TTC549 (cell line): ENCODE measurements around the gene CLK3.

Source experiments
- FAIRE-seq: peaks from 2 replicates; lab custom pipeline; 2012; peaks lifted over from hg19 to GRCh38; lab: Jason Lieb, UNC

The CLK3 gene

GRCh38 chr15:74603789-74604705, 11.6 kb upstream of the CLK3 start:
- FAIRE-seq = no peak

DNA sequence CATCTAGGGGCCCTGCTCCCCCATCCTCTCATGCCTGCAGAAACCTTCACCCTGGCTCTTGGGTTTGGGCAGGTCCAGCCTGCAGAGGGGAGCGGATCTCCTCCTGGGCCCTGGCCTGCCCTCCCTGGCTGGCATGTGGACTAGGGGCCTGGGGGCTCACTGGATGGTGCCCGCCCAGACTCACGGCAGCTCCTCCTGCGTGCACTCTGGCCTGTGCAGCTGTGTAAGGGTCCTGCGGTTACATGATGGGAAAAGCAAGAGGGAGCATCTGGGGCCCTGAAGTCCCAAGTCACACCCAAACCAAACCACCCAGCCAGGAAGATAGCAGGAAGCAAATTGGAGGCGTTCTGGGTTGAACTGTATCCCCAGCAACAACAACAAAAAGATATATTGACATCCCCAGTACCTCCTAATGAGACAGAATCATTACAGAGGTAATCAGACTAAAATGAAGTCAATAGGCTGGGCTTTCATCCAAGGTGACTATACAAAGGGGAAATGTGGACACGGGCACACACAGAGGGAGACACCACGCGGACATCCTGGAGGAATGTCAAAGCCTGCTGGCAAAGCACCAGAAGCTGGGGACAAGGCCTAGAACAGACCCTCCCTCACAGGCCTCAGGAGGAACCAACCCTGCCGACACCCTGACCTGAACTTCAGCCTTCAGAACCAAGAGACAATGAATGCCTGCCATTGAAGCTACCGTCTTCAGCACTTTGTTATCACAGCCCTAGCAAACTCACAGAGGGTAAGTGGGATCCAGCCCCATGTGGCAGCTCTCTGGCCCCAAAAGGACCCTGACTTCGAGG, 10.4 kb upstream of the CLK3 start:
- no peak for FAIRE-seq

GRCh38 chr15:74605795-74606150, 9.9 kb upstream of the CLK3 start:
- FAIRE-seq = no peak

GRCh38 chr15:74608786-74609185, 6.8 kb upstream of the CLK3 start:
- no peak for FAIRE-seq

DNA sequence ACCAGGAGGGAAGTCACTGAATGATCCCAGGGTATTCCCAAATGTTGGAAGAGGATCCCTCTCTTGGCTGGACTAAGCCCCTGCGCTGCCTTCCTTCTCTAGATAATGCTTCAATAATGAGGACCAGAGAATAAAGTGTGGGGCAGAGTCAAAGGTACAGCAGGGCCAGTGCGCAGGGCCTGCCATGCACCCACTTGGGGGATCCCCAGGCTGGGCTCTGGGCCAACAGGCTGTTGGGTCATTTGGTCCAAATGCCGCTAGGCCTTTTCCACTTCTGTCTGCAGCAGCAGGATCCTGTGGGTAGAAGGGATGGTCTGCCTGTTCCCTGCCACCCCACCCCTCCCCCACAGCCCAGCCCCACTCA, 5.7 kb upstream of the CLK3 start:
- no peak for FAIRE-seq

DNA sequence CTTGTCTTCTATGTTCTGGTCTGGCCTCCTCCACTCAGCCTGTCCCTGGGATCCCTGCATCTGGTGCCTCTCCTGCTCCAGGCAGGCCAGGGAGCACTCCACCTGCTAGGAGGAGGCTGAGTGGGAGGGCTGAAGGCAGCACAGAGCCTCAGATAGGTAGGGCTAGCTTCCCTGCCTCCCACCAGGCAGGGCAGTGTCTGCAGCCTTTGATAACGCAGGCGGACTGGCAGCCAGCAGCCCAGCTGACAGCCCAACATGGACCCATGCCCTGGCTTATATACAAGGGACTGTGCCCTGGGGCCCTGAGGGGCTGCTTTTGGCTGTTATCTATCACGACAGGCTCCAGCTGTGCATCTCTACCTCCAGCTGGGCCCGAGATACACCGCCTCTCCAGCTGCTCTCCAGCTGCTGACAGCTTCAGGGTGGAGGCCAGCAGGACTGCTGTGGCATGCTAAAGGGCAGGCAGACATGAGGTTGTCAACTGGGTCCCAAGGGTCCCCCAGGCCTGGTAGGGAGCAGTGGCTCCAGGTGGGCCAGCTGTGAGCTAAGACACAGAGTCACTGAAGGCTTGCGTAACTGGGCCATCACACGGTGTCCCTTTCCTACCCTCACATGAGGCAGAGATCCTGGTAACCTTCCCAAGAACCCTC, 5.2 kb upstream of the CLK3 start:
- no peak for FAIRE-seq

DNA sequence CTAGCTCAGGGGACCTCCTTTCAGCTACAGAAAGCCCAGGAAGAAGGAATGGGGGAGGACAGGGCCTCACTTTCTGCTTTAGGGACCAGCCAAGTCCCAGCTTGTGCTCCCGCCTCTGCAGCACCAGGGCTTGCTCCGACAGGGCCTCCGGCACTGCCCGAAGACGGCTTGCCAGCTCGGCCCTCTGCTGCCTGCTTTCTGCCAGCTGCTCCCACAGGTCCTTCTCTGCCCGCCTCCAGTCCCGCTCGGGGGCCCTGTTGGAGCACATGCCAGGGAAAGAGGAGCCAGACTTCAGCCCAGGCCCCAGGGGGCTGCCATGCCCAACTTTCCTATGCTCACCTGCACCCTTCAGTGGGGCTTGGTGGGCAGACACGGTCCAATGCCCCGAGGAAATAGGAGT, 4.3 kb upstream of the CLK3 start:
- no peak for FAIRE-seq

- no peak for FAIRE-seq
Measured at GRCh38 chr15:74611834-74612233, 3.8 kb upstream of the CLK3 start.

- no peak for FAIRE-seq
Measured at GRCh38 chr15:74612677-74613076, 3.0 kb upstream of the CLK3 start.

DNA sequence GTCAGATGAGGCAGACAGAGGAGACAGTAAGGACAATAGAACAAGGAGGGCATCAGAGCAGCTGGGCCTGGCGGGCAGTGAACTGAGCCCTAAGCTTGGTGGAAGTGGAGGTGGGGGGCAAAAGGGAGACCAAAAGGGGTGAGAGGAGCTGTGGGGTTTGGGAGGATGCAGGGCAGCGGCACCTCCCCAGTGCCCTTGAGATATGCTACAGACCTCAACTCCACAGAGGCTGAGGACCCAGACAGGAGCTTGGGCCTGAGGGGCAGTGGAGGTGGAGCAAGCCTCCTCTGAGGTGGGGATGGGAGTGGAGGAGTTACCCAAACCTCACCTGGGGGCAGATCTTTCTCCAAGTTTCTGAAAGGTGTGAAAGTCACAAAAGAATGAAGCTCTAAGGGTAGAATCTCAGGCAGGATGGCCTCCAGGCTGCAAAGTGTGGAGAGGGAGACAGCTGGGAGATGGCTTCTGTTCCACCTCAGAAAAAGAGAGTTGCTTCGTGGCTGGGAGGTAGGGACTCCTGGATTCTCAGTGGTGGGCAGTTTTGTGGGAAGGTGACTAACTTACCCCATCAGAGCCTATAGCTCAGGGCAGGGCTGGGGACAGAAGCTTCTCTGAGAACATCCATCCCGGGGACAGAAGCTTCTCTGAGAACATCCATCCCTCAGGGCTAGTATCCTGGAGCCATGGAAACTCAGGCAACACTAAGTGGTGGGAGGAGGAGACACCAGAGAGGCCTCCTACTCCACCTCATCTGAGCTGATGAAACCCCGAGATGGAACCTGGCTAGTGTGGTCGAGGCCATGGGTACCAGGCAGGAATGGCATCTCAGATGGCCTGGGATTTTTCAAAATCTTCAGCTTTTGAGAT, 2.3 kb upstream of the CLK3 start:
- no peak for FAIRE-seq

GRCh38 chr15:74613953-74614743, 1.5 kb upstream of the CLK3 start:
- FAIRE-seq = no peak

DNA sequence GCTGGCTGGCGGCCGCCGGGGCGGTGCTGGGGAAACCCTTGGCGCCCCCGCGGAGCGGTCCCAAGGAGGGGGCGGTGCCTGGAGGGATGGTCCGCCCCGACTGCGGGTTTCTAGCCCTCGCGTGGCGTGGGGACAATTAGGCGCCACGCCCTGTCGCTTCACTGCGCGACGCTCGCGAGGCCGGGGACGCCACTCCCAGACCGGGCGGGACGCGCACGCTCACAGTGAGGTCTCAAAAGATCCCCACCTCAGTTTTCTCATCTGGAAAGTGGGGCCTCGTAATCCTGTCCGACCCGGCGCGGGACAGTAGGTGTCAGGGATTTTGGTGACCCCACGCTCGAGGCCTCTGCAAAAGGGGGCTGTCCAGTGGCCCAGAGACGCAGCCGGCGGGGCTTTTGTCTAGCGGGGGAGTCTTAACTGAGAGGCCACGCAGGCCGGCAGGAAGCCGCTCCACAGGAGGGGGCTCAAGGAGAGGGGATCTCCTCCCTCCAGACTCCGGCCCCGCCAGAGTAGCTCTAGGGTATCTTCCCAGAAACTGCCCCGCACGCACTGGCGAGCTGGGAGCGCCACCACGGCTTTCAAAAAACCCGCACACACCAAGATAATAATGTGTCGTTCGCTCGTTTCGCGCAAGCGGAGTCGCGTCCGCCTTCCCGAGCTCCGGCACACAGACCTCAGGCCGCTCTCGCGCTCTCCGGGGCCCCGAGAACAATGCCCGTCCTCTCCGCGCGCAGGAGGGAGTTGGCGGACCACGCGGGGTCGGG, 710 bp upstream of the CLK3 start:
- FAIRE-seq = no peak

- no peak for FAIRE-seq
Measured at GRCh38 chr15:74616366-74616939, 817 bp downstream of the CLK3 start.

DNA sequence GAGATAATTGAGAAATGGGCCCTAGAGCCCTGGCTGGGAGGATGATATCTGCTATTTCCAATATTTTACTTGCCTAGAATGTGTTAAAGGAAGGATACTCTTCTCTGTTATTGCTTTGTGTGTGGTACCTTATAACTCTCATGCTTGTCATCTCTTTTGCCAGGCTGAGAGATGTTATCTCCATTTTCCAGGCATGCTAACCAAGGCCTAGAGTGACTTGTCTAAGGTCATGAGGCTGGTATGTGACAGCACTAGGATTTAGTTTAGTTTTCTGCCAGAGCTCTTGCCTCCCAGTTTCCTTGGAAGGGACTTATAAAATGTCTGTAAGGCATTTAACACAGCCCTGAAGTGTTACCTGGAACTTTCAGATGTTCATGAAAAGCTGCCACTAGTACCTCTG, 1.4 kb downstream of the CLK3 start:
- FAIRE-seq = no peak

- FAIRE-seq = no peak
Measured at GRCh38 chr15:74618841-74619596, 3.4 kb downstream of the CLK3 start.

GRCh38 chr15:74619916-74620635, 4.4 kb downstream of the CLK3 start:
- no peak for FAIRE-seq

DNA sequence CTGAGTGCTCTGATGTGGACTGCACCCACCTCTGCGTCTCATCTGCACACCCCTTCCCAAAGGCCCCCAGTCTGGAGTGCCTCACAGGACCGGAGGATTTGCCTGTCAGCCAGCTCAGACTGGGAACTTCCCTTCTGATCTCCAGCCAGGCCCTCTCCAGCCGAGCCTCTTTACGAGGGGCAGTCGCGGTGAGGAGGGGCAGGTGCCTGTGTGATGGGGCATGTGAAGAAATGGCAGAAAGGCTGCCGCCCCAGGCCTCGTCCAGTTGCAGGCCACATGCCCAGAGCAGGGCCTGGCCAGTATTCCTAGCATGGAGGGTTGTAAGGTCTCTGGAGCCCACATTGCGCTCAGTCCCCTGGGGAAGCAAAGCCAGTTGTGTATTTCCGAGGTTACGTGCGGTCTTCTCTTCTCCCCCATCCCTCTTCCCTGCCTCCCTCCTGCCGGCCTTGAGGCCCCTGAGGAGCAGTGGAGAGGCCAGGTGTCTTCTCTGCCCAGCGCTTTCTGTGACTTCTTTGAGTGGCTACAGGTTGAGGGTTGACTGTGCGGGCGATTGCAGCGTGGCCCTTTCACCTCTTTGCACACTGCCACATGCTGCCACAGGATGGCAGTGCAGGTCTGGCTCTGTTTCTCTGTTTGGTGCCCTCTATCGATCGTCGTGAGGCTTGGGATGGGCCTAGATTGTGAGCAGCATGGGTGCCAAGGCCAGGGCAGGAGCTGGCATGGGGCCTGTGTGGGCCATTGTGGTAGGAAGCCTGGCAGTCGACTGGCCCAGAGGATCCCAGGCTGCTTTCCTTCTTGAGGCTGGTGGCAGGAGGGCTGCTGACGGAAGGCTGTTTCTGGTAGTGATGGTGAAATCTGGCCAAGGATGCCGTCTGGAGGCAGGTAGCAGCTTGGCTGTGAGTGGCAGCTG, 5.3 kb downstream of the CLK3 start:
- no peak for FAIRE-seq

- no peak for FAIRE-seq
Measured at GRCh38 chr15:74621546-74621920, 5.9 kb downstream of the CLK3 start.
